Spleen (tissue), 7 donors: ENCODE results near the gene TNPO2.

ENCODE experiments used
- POLR2A ChIP-seq, 3 donors: fragments of 450-650 bp; IDR thresholded peaks; one replicate each; pipeline ENCODE4 v1.5.1; 2017; ENCODE audit warnings: antibody characterized with exemption in 3 of 3, mild to moderate bottlenecking in 1 of 3
- POLR2AphosphoS5 ChIP-seq, 3 donors: sonication (generic); formaldehyde crosslinking; IDR thresholded peaks; one replicate each; pipeline ENCODE4 v1.5.1; 2017; ENCODE audit warnings: antibody characterized with exemption in 3 of 3
- TF ChIP-seq, protein P1 (sequence below), 11 experiments: fragments of 200-600 bp in 7 of 11; fragments of 450-650 bp in 4 of 11; sonication (generic) in 4 of 11; IDR thresholded peaks in 8 of 11; conservative IDR thresholded peaks in 3 of 11; 1 replicate in 7 of 11; 2 replicates in 4 of 11; pipeline versions ENCODE4 v1.4.0 to v1.8.0; 2016 to 2021; ENCODE audit warnings: antibody characterized with exemption in 11 of 11, inconsistent platforms in 4 of 11, mild to moderate bottlenecking in 1 of 11
- donor health status: DM: no; HTN: no; CAD: no; lungs with moderate emphysema.
- donor health status: DM: no; HTN: no; CAD: no.
- donor health status: DM: no; HTN: no; CAD: no.

GRCh38 chr19:12692960-12693359 lies 30.8 kb downstream of the TNPO2 start:
- TF ChIP-seq, protein P1, sequence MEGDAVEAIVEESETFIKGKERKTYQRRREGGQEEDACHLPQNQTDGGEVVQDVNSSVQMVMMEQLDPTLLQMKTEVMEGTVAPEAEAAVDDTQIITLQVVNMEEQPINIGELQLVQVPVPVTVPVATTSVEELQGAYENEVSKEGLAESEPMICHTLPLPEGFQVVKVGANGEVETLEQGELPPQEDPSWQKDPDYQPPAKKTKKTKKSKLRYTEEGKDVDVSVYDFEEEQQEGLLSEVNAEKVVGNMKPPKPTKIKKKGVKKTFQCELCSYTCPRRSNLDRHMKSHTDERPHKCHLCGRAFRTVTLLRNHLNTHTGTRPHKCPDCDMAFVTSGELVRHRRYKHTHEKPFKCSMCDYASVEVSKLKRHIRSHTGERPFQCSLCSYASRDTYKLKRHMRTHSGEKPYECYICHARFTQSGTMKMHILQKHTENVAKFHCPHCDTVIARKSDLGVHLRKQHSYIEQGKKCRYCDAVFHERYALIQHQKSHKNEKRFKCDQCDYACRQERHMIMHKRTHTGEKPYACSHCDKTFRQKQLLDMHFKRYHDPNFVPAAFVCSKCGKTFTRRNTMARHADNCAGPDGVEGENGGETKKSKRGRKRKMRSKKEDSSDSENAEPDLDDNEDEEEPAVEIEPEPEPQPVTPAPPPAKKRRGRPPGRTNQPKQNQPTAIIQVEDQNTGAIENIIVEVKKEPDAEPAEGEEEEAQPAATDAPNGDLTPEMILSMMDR (IDR thresholded peaks at IDR 0.05 in 8 of 11, conservative IDR thresholded peaks at IDR 0.05 in 3 of 11) = no peak
- no peak for TF ChIP-seq POLR2AphosphoS5 (IDR thresholded peaks at IDR 0.05)
- TF ChIP-seq POLR2A (IDR thresholded peaks at IDR 0.05) = no peak
